Renal cortex interstitium (tissue), 15 donors: ENCODE measurements around the gene NDP. TPM values are rescaled to one million over a fixed set of nuclear protein-coding genes. Genes with fewer than 3 reads are reported as not detected.

Experiments
- DNase-seq, 11 donors: peaks; one replicate each; pipeline ENCODE4 v3.0.0-alpha.2; 2013; ENCODE audit warnings: low read depth in 9 of 11, low spot score in 4 of 11; ENCODE audit errors: extremely low read depth in 1 of 11
- long read RNA-seq, 16 experiments: transcript quantifications; one replicate each; lab custom pipeline, GENCODE V29; 2026
- polyA plus RNA-seq, 3 donors: library from polyadenylated mRNA; unstranded; fragments of 120-200 nt; gene quantifications; one replicate each; pipeline ENCODE4 v1.2.1, GENCODE V29; 2013; ENCODE audit not compliant: insufficient read length in 3 of 3

The NDP gene
- 1 to 10 TPM; 1.5 to 2.8 (median 2.5) TPM for polyA plus RNA-seq
- long read RNA-seq, donor 1, partial matches to known transcripts, result 0 of 1 reads
- long read RNA-seq, donor 1, other reads (novel, unspliced or antisense), result 0 of 1 reads
- long read RNA-seq, donor 2, partial matches to known transcripts, result 0 of 2 reads
- long read RNA-seq, donor 2, other reads (novel, unspliced or antisense), result 0 of 2 reads
- long read RNA-seq, donor 3, partial matches to known transcripts, result 0 of 4 reads
- long read RNA-seq, donor 3, other reads (novel, unspliced or antisense), result 0 of 4 reads
- long read RNA-seq, donor 4, result 0 reads
- long read RNA-seq, donor 5, result 0 reads
- long read RNA-seq, donor 6, partial matches to known transcripts, result 0 of 1 reads
- long read RNA-seq, donor 6, other reads (novel, unspliced or antisense), result 0 of 1 reads
- long read RNA-seq, donor 7, result 0 reads
- long read RNA-seq, donor 8, partial matches to known transcripts, result 0 of 3 reads
- long read RNA-seq, donor 8, other reads (novel, unspliced or antisense), result 0 of 3 reads
- long read RNA-seq, donor 9, partial matches to known transcripts, result 0 of 1 reads
- long read RNA-seq, donor 9, other reads (novel, unspliced or antisense), result 0 of 1 reads
- long read RNA-seq, donor 10, partial matches to known transcripts, result 0 of 2 reads
- long read RNA-seq, donor 10, other reads (novel, unspliced or antisense), result 0 of 2 reads
- long read RNA-seq, donor 11, partial matches to known transcripts, result 0 of 1 reads
- long read RNA-seq, donor 11, other reads (novel, unspliced or antisense), result 0 of 1 reads
- long read RNA-seq, donor 12, result 0 reads
- long read RNA-seq, donor 13, partial matches to known transcripts, result 0 of 1 reads
- long read RNA-seq, donor 13, other reads (novel, unspliced or antisense), result 0 of 1 reads
- long read RNA-seq, donor 14, partial matches to known transcripts, result 0 of 1 reads
- long read RNA-seq, donor 14, other reads (novel, unspliced or antisense), result 0 of 1 reads
- long read RNA-seq, donor 15, result 0 reads
- long read RNA-seq, donor 16, result 0 reads

- no peak for DNase-seq
These were observed at the start of gene NDP for GRCh38 chrX:43973249-43974099. NDP (minus strand) TSS chrX:43973390; CDS start chrX:43958645, 14,745 bp downstream.

- no peak for DNase-seq
These were observed 49.8 kb upstream of the NDP start for GRCh38 chrX:44022964-44023363.

GRCh38 chrX:44020693-44021092 lies 47.5 kb upstream of the NDP start:
- no peak for DNase-seq

GRCh38 chrX:44019911-44020310 lies 46.7 kb upstream of the NDP start:
- no peak for DNase-seq

GRCh38 chrX:44017676-44018075 lies 44.5 kb upstream of the NDP start:
- DNase-seq, result no peak

- no peak for DNase-seq
These were observed 43.7 kb upstream of the NDP start for GRCh38 chrX:44016906-44017305.

GRCh38 chrX:44012484-44013096 lies 39.4 kb upstream of the NDP start:
- no peak for DNase-seq

- no peak for DNase-seq
These were observed 38.3 kb upstream of the NDP start for GRCh38 chrX:44011506-44011905.

- DNase-seq, result no peak
These were observed 37.4 kb upstream of the NDP start for GRCh38 chrX:44010626-44011025.

GRCh38 chrX:44006081-44006480 lies 32.9 kb upstream of the NDP start:
- DNase-seq, result no peak

GRCh38 chrX:44003975-44004374 lies 30.8 kb upstream of the NDP start:
- no peak for DNase-seq

- DNase-seq, result no peak
These were observed 29.4 kb upstream of the NDP start for GRCh38 chrX:44002567-44002966.

GRCh38 chrX:43998374-43998773 lies 25.2 kb upstream of the NDP start:
- no peak for DNase-seq

- no peak for DNase-seq
These were observed 23.3 kb upstream of the NDP start for GRCh38 chrX:43996491-43996890.

- no peak for DNase-seq
These were observed 12.9 kb upstream of the NDP start for GRCh38 chrX:43986083-43986482.

GRCh38 chrX:43985511-43985910 lies 12.3 kb upstream of the NDP start:
- DNase-seq, result no peak

GRCh38 chrX:43978226-43978625 lies 5.0 kb upstream of the NDP start:
- no peak for DNase-seq

- DNase-seq, result no peak
These were observed 3.0 kb upstream of the NDP start for GRCh38 chrX:43976205-43976604.

- no peak for DNase-seq
These were observed 2.6 kb upstream of the NDP start for GRCh38 chrX:43975796-43976195.
